HL-60 (cell line): ENCODE measurements around the gene RABEPK.
"Not testable (repeated sequence)": the region's sequence is repeated elsewhere in the genome, so short reads cannot be mapped to it uniquely, and the experiment has no call there.

Experiments
- DNase-seq, 2 experiments: peaks; one replicate each; pipeline ENCODE4 v3.0.0-alpha.2; 2010 to 2020; ENCODE audit warnings: low read depth in 1 of 2, low spot score in 1 of 2
- H3K27ac ChIP-seq: fragments of 250-450 bp; sonication (Bioruptor Pico); replicated peaks from 2 replicates; pipeline ENCODE4 v1.5.1; 2020; ENCODE audit warnings: mild to moderate bottlenecking, moderate library complexity
- H3K27me3 ChIP-seq: fragments of 250-450 bp; sonication (Bioruptor Pico); 2 replicates; pipeline ENCODE4 v1.5.1; 2021; ENCODE audit warnings: mild to moderate bottlenecking, moderate library complexity; ENCODE audit not compliant: insufficient read depth, poor library complexity, severe bottlenecking
- H3K4me3 ChIP-seq: replicated peaks from 2 replicates; pipeline ENCODE4 v1.5.1; 2011; ENCODE audit warnings: mild to moderate bottlenecking, control low read depth, low read length; ENCODE audit not compliant: insufficient read depth
- GABPA ChIP-seq: IDR thresholded peaks from 2 replicates; pipeline ENCODE4 v1.6.1; 2012; ENCODE audit warnings: low read depth
- POLR2AphosphoS5 ChIP-seq: IDR thresholded peaks from 2 replicates; pipeline ENCODE4 v1.6.1; 2012; ENCODE audit warnings: low read depth
- SPI1 ChIP-seq: IDR thresholded peaks from 2 replicates; pipeline ENCODE4 v1.6.1; 2012; ENCODE audit warnings: low read depth, mild to moderate bottlenecking, borderline replicate concordance
- TF ChIP-seq, protein P1 (sequence below): IDR thresholded peaks from one replicate; pipeline ENCODE4 v1.5.1; 2011; ENCODE audit warnings: low read length, control low read depth, inconsistent platforms; ENCODE audit not compliant: insufficient read depth
- TF ChIP-seq, protein P2 (sequence below): IDR thresholded peaks from 2 replicates; pipeline ENCODE4 v1.6.1; 2012; ENCODE audit warnings: low read depth; ENCODE audit not compliant: insufficient replicate concordance

The RABEPK gene

DNA sequence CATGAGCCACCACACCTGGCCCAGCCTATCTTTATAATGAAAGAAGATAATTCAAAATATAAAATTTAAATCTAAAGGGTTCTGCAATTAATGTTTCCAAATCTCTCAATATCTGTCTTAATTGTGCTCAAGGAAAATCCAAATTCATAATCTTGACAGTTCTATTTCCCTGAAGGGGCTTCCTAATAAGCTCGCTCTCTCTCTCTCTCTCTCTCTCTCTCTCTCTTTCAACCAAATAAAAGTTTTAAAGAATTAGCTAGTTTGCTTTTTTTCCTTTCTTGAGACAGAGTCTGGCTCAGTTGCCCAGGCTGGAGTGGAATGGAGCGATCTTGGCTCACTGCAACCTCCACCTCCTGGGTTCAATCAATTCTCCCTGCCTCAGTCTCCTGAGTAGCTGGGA is 43.8 kb upstream of the RABEPK start:
- no peak overlapping the region for H3K4me3 ChIP-seq
- no peak for DNase-seq
- no peaks in the 10 kb centered on the region for H3K27me3 ChIP-seq
- no peak overlapping the region for H3K27ac ChIP-seq
- TF ChIP-seq POLR2AphosphoS5: no peak
- TF ChIP-seq GABPA: no peak
- TF ChIP-seq, protein P1, sequence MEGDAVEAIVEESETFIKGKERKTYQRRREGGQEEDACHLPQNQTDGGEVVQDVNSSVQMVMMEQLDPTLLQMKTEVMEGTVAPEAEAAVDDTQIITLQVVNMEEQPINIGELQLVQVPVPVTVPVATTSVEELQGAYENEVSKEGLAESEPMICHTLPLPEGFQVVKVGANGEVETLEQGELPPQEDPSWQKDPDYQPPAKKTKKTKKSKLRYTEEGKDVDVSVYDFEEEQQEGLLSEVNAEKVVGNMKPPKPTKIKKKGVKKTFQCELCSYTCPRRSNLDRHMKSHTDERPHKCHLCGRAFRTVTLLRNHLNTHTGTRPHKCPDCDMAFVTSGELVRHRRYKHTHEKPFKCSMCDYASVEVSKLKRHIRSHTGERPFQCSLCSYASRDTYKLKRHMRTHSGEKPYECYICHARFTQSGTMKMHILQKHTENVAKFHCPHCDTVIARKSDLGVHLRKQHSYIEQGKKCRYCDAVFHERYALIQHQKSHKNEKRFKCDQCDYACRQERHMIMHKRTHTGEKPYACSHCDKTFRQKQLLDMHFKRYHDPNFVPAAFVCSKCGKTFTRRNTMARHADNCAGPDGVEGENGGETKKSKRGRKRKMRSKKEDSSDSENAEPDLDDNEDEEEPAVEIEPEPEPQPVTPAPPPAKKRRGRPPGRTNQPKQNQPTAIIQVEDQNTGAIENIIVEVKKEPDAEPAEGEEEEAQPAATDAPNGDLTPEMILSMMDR: no peak
- no peak for TF ChIP-seq SPI1
- TF ChIP-seq, protein P2, sequence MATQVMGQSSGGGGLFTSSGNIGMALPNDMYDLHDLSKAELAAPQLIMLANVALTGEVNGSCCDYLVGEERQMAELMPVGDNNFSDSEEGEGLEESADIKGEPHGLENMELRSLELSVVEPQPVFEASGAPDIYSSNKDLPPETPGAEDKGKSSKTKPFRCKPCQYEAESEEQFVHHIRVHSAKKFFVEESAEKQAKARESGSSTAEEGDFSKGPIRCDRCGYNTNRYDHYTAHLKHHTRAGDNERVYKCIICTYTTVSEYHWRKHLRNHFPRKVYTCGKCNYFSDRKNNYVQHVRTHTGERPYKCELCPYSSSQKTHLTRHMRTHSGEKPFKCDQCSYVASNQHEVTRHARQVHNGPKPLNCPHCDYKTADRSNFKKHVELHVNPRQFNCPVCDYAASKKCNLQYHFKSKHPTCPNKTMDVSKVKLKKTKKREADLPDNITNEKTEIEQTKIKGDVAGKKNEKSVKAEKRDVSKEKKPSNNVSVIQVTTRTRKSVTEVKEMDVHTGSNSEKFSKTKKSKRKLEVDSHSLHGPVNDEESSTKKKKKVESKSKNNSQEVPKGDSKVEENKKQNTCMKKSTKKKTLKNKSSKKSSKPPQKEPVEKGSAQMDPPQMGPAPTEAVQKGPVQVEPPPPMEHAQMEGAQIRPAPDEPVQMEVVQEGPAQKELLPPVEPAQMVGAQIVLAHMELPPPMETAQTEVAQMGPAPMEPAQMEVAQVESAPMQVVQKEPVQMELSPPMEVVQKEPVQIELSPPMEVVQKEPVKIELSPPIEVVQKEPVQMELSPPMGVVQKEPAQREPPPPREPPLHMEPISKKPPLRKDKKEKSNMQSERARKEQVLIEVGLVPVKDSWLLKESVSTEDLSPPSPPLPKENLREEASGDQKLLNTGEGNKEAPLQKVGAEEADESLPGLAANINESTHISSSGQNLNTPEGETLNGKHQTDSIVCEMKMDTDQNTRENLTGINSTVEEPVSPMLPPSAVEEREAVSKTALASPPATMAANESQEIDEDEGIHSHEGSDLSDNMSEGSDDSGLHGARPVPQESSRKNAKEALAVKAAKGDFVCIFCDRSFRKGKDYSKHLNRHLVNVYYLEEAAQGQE: no peak

DNA sequence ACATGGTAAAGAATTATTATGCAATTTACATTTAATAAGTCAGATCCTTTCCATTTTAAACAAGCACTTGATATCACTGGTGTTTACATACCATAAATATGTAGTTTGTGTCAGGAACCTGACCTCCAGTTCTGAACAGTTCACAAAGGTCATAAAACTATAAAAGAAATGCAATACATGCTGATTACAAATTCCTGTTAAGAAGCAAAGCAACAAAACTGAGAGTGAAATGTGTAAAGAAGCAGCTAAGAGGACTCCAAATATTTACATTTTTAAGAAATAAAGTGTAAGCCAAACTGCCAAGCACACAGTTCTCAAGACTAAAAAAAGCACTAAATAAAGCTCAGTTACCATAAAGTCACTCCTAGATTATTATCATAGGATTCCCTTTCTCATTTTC is 39.6 kb upstream of the RABEPK start:
- DNase-seq: no peak
- no peaks in the 10 kb centered on the region for H3K27me3 ChIP-seq
- no peak overlapping the region for H3K27ac ChIP-seq
- no peak overlapping the region for H3K4me3 ChIP-seq
- TF ChIP-seq, protein P2: no peak
- TF ChIP-seq GABPA (no peak), POLR2AphosphoS5 (no peak), SPI1 (no peak)
- TF ChIP-seq, protein P1: no peak

DNA sequence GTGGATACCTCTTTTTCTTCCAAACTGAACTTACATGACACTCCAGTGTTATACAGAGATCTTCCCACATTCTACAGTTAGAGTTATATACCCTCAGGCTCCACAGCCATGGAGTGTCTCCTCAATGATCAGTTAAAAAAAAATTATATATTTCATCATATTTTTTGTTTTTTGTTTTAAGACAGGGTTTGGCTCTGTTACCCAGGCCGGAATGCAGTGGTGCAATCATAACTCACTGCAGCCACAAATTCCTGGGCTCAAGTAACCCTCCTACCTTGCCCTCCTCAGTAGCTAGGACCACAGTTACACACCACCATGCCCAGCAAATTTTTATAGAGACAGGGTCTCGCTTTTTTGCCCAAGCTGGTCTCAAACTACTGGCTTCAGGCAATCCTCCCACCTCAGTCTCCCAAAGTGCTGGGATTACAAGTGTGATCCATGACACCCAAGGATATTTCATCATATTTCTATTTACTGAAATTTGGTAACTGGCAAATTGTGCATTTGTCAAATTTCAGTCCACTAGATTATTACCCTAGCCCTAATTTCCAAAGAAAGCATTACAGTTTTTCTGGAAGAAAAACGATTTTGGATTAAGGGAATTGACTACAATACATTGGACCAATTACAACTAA is 38.9 kb upstream of the RABEPK start:
- TF ChIP-seq, protein P1: no peak
- no peak for TF ChIP-seq POLR2AphosphoS5
- DNase-seq: no peak
- Histone ChIP-seq H3K27me3 (no peaks in the 10 kb centered on the region), H3K4me3 (no peak overlapping the region), H3K27ac (no peak overlapping the region)

DNA sequence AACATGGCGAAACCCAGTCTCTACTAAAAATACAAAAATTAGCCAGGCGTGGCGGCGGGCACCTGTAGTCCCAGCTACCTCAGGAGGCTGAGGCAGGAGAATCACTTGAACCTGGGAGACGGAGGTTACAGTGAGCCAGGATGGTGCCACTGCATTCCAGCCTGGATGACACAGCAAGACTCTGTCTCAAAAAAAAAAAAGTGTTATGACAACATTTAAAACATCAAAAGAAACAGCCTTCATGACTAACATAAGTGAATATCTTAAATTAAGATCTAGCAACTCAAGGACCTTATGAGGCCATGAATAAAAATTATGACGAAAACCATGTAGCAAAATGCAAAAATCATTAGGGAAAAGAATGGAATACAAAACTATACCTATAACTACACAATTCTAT is 37.5 kb upstream of the RABEPK start:
- not testable (repeated sequence) for H3K27ac ChIP-seq, H3K27me3 ChIP-seq, DNase-seq, H3K4me3 ChIP-seq
